ENCODE measurements around the gene RIOK1.

The RIOK1 gene

DNA sequence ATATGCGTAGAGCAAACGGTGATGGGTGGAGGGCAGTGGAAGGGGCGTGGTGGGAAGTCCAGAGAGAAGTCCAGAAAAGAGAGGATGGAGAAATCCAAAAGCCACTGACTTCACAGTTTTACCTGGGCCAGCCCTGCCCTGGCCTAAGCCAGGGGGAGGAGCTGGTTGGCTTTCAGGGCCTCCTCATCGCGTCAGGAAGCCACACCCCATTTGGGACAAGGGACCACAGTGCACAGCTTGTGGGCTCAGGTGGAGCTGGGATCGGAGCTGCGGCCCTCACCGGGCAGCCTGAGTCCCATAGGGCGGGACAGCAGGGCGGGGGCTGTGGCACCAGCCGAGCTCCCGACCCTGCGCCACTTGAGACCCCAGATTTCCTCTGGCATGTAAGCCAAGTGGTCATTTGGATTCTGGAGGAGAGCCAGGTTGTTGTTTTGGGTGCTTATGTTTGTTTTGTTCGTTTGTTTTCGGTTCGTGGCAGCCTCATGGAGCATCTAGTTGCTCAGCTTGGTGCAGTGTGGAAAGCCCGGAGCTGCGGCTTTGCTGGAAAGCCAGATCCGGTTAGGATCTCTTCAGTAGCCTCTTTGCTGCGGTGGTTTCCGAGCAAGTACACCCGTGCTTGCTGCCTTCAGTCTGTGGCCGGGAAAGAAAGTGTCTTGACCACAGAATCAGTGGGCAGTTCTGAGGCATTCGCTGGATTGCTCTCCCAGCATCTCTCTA is 42.2 kb downstream of the RIOK1 start:
- TF ChIP-seq, protein P1, sequence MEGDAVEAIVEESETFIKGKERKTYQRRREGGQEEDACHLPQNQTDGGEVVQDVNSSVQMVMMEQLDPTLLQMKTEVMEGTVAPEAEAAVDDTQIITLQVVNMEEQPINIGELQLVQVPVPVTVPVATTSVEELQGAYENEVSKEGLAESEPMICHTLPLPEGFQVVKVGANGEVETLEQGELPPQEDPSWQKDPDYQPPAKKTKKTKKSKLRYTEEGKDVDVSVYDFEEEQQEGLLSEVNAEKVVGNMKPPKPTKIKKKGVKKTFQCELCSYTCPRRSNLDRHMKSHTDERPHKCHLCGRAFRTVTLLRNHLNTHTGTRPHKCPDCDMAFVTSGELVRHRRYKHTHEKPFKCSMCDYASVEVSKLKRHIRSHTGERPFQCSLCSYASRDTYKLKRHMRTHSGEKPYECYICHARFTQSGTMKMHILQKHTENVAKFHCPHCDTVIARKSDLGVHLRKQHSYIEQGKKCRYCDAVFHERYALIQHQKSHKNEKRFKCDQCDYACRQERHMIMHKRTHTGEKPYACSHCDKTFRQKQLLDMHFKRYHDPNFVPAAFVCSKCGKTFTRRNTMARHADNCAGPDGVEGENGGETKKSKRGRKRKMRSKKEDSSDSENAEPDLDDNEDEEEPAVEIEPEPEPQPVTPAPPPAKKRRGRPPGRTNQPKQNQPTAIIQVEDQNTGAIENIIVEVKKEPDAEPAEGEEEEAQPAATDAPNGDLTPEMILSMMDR (IDR thresholded peaks at IDR 0.05; ENCODE audit: low read depth, low read length), result no peak
- no peak for DNase-seq (ENCODE audit: extremely low read depth, low read depth)

DNA sequence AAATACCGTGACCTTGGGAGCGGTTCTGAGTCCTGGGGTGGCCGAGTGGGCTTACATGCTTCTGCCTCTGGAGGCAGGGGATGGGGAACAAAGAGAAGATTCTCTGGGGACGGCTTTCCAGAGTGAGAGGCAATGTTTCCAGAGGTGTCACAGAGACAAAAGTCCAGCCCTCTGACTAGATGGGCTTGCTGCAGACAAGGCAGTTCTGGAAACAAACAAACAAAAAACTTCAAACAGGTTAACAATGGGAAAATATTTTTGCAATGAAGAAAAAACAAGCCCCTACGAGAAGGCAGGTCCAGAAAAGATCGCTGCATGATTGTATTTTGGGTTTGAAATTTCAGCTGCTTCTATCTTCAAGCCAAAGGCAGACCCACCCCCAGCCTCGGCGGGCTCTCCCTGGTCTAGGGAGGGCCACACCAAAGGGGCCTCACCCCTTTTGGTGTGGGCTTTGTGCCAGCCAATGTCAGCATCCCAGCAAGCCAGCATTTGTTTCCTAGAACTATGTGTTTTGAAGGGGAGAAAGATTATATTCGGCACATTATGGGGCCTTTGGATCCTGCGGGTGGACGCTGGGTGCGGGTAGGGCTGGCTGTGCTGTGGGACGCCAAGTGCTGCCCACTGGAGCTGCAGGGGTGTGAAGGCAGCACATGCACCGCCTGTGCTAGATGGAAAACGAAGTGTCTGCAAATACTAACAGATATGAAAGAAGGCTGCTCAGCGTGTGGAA is 42.9 kb downstream of the RIOK1 start:
- DNase-seq (ENCODE audit: extremely low read depth, low read depth), result no peak

DNA sequence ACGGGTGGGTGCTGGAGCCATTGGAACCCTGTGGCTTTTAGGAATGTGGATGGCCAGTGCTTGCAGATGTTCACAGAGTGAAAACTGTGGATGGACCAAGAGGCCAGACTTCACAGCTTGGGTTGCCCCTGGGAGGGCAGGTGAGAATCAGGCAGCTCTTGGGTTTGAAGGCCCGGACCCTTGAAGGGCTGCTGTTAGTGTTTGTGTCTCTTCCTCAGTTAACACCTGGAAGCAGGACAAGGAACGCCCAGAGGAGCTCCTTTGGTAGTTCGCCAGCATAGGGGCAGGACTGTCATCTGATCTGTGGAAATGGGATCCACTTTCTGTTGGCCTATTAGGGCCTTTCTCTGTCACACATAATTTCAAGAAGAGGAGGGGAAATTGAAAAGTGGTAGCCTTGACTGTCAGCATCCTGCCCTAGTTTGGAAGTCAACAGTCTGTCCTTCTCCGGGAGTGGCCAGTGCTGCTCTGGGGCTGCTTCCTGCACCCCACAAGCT is 43.6 kb downstream of the RIOK1 start:
- no peak for DNase-seq (ENCODE audit: extremely low read depth, low read depth)
- TF ChIP-seq, protein P1 (IDR thresholded peaks at IDR 0.05; ENCODE audit: low read depth, low read length), result no peak

More for the DNA sequence above, 42.9 kb downstream of the RIOK1 start:
- TF ChIP-seq, protein P1 (IDR thresholded peaks at IDR 0.05; ENCODE audit: low read depth, low read length), result no peak

- DNase-seq (ENCODE audit: extremely low read depth, low read depth), result no peak
- TF ChIP-seq, protein P1 (IDR thresholded peaks at IDR 0.05; ENCODE audit: low read depth, low read length), result no peak
Observed at GRCh38 chr6:7434672-7435071, 45.1 kb downstream of the RIOK1 start.

DNA sequence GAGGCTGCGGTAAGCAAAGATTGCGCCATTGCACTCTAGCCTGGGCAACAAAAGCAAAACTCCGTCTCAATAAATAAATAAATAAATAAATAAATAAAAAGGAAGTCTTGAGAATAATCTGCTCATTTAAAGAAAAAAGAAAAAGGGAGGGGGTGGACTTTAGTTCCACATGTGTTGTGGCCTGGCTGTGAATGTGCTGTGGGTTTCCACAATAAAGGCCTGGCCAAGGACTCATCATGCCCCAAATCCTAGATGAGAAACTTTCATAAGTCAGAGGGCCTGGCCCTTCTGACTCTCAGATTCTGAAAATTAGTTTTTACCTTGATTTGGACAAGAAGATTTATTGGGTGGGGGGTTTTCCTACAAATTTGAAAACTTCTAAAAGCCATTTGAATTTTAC is 48.4 kb downstream of the RIOK1 start:
- DNase-seq (ENCODE audit: extremely low read depth, low read depth), result no peak
- TF ChIP-seq, protein P1 (IDR thresholded peaks at IDR 0.05; ENCODE audit: low read depth, low read length), result no peak

DNA sequence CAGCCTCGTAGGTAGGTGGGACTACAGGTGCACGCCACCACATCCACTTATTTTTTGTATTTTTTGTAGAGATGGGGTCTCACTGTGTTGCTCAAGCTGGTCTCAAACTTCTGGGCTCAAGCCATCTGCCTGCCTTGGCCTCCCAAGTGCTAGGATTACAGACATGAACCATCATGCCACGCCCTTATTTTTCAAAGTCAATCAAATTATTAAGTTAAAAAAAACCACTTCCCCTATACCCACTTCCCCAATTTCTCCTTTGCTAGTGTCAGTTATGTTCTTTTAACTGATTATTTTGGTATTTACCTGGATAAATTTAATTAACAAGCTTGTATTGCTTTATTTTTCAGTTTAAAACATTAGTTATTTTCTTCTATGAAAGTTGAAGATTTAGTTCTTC is 49.6 kb downstream of the RIOK1 start:
- no peak for DNase-seq (ENCODE audit: extremely low read depth, low read depth)
- TF ChIP-seq, protein P1 (IDR thresholded peaks at IDR 0.05; ENCODE audit: low read depth, low read length), result no peak

GRCh38 chr6:7440476-7440875 is 50.9 kb downstream of the RIOK1 start:
- TF ChIP-seq, protein P1 (IDR thresholded peaks at IDR 0.05; ENCODE audit: low read depth, low read length), result no peak
- no peak for DNase-seq (ENCODE audit: extremely low read depth, low read depth)
